OCI-LY7 (cell line): Measurements from ENCODE around the gene HIGD2B.
"Not testable (repeated sequence)": the region's sequence is repeated elsewhere in the genome, so short reads cannot be mapped to it uniquely, and the experiment has no call there.

Experiments used
- EZH2phosphoT487 ChIP-seq: fragments of 200-600 bp; sonication (generic); IDR thresholded peaks from 2 replicates; pipeline ENCODE4 v1.6.1; 2018; ENCODE audit warnings: low read depth, borderline replicate concordance, mild to moderate bottlenecking, mixed run types, antibody characterized with exemption, low read length, moderate library complexity, mixed read lengths
- TF ChIP-seq, protein P1 (sequence below): fragments of 200-600 bp; sonication (generic); conservative IDR thresholded peaks from 2 replicates; pipeline ENCODE4 v1.5.1; 2014; ENCODE audit warnings: mild to moderate bottlenecking, antibody characterized with exemption, low read length, moderate library complexity, mixed read lengths

DNA sequence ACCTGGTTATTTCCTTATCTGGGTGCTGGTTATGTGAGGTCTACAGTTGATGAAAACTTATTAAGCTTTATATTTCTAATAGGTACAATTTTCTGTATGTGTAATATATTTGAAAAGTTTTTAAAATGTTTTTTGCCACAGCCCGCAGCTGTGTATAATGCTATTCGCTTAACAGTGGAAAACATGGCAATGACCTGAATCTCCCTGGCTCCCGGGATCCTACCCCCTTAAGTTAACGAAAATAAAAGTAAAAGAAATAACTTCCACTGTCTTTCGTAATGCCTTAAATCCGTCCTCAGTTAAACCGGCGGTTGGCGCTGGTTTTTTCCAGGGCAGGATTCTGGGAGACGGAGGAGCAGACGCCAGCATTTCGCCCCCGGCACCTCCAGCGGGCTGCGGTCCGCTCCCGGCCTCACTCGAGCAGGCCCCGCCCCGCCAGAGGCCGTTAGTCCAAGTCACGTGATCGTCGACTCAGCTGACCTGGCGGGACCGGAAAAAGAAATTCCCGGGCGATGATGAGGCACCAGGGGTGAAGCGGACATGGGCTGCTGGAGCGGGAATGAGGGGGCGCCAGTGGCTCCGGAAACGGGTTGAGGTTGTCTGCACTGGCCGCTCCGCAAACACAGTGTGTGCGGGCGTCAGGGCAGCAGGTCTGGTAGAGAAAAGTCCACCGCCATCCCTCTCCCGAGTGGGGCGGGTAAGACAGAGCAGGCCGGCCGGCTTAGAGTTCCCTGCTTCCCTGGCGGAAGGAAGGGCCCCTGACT, 49.3 kb downstream of the HIGD2B start:
- TF ChIP-seq, protein P1, sequence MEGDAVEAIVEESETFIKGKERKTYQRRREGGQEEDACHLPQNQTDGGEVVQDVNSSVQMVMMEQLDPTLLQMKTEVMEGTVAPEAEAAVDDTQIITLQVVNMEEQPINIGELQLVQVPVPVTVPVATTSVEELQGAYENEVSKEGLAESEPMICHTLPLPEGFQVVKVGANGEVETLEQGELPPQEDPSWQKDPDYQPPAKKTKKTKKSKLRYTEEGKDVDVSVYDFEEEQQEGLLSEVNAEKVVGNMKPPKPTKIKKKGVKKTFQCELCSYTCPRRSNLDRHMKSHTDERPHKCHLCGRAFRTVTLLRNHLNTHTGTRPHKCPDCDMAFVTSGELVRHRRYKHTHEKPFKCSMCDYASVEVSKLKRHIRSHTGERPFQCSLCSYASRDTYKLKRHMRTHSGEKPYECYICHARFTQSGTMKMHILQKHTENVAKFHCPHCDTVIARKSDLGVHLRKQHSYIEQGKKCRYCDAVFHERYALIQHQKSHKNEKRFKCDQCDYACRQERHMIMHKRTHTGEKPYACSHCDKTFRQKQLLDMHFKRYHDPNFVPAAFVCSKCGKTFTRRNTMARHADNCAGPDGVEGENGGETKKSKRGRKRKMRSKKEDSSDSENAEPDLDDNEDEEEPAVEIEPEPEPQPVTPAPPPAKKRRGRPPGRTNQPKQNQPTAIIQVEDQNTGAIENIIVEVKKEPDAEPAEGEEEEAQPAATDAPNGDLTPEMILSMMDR, result not testable (repeated sequence)
- TF ChIP-seq EZH2phosphoT487, result not testable (repeated sequence)
